ENCODE data around the gene MYLK2. TPM values are rescaled to one million over a fixed set of nuclear protein-coding genes. Genes with fewer than 3 reads are reported as not detected.

MYLK2 gene
- polyA plus RNA-seq, 1 donor (not counting 4 experiments of a cell fraction or from before 2014, with no cell fraction given), result 0.05 TPM

GRCh38 chr20:31821427-31821826, 2.3 kb downstream of the MYLK2 start:
- H3K27ac ChIP-seq (ENCODE audit: control insufficient read depth, insufficient read depth, low read length), result no peak overlapping the region
- H3K9me3 ChIP-seq (ENCODE audit: control insufficient read depth, low read depth, low read length), result no peaks in the 10 kb centered on the region
- H4K20me1 ChIP-seq (ENCODE audit: control insufficient read depth, extremely low read depth, insufficient read depth, low read length), result no peaks in the 10 kb centered on the region
- no peaks in the 10 kb centered on the region for H3K4me1 ChIP-seq (ENCODE audit: control insufficient read depth, extremely low read depth, insufficient read depth, low read length)
- dilution Hi-C loops (cut with MboI; ENCODE audit: extremely low pct_ligation_motif_present, low sequenced_read_pairs), result no loop called here
- no peak overlapping the region for H3K9ac ChIP-seq (ENCODE audit: control insufficient read depth, extremely low read depth, insufficient read depth, low read length)
- no peak overlapping the region for H2AFZ ChIP-seq (ENCODE audit: control insufficient read depth, low read length)
- no peak for DNase-seq (ENCODE audit: low read depth, low spot score)
- H3K79me2 ChIP-seq (ENCODE audit: control insufficient read depth, insufficient read depth, low read length), result no peaks in the 10 kb centered on the region
- H3K4me3 ChIP-seq (ENCODE audit: control insufficient read depth in 2 of 3, extremely low read depth in 1 of 3, insufficient read depth in 2 of 3, low read depth in 1 of 3, low read length in 3 of 3), result no peak overlapping the region
- H3K9me1 ChIP-seq (ENCODE audit: control insufficient read depth, extremely low read depth, insufficient read depth, low read length), result no peaks in the 10 kb centered on the region
- H3K4me2 ChIP-seq (ENCODE audit: control insufficient read depth, extremely low read depth, insufficient read depth, low read depth, low read length), result no peak overlapping the region
- no peak for FAIRE-seq
- no peaks in the 10 kb centered on the region for H3K36me3 ChIP-seq (ENCODE audit: control insufficient read depth in 2 of 2, extremely low read depth in 1 of 2, insufficient read depth in 2 of 2, low read length in 2 of 2)
- peaks cover 4% of the 10 kb centered on the region for H3K27me3 ChIP-seq (ENCODE audit: control insufficient read depth, extremely low read depth, insufficient read depth, low read length)
- no peak for TF ChIP-seq EZH2 (IDR thresholded peaks at IDR 0.05; ENCODE audit: low read length)
- TF ChIP-seq, protein P1, sequence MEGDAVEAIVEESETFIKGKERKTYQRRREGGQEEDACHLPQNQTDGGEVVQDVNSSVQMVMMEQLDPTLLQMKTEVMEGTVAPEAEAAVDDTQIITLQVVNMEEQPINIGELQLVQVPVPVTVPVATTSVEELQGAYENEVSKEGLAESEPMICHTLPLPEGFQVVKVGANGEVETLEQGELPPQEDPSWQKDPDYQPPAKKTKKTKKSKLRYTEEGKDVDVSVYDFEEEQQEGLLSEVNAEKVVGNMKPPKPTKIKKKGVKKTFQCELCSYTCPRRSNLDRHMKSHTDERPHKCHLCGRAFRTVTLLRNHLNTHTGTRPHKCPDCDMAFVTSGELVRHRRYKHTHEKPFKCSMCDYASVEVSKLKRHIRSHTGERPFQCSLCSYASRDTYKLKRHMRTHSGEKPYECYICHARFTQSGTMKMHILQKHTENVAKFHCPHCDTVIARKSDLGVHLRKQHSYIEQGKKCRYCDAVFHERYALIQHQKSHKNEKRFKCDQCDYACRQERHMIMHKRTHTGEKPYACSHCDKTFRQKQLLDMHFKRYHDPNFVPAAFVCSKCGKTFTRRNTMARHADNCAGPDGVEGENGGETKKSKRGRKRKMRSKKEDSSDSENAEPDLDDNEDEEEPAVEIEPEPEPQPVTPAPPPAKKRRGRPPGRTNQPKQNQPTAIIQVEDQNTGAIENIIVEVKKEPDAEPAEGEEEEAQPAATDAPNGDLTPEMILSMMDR (optimal IDR thresholded peaks at IDR 0.05 in 1 of 3, IDR thresholded peaks at IDR 0.05 in 1 of 3, conservative IDR thresholded peaks at IDR 0.05 in 1 of 3; ENCODE audit: extremely low read depth in 1 of 3, insufficient read depth in 2 of 3, low read length in 3 of 3), result no peak

DNA sequence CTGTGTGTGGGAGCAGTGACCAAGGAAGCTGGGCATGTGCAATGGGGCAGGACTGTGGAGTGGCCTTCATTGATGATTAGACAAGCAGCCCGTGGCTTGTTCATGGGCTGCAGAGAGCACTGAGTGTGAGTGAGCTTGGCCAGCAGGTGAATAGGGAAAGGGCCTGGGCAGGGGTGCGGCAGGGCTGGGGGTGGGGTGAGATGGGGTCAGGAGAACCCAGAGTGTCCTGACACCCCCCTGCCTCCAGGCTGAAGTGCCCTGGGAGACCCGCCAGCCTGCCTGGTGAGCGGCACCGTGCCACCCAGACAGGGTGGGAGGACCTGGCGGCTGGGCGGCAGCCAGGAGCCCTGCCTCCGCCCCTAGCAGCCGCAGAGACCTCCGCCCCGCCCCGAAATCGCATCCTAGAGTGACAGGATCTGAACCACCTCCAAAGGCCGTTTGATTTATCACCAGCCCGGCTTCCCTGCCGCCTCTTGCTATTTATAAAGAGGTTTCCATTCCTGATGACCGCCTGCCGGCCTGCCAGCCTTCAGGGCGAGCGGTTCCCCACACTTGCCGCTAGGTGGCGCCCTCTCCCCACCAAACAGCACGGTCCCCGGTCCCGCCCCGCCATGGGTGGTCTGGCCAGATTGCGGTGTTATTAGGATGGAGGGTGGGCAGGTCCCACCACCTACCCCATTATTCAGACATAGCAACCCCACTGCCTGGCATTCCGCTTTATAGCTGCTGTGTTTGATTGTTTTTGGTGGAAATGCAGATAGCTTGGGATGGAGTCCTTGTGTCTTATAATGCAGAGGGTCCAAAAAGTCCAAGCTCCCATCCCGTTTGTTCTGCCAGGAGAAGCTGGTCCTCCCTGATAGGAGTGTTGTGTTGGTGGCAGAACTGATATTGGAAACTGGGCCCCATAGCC, 3.5 kb downstream of the MYLK2 start:
- Histone ChIP-seq H3K4me2 (ENCODE audit: control insufficient read depth, extremely low read depth, insufficient read depth, low read depth, low read length) (peak overlapping the region; percentile 25), H4K20me1 (ENCODE audit: control insufficient read depth, extremely low read depth, insufficient read depth, low read length) (no peaks in the 10 kb centered on the region), H3K4me3 (ENCODE audit: control insufficient read depth in 2 of 3, extremely low read depth in 1 of 3, insufficient read depth in 2 of 3, low read depth in 1 of 3, low read length in 3 of 3) (no peak overlapping the region), H3K27ac (ENCODE audit: control insufficient read depth, insufficient read depth, low read length) (no peak overlapping the region), H3K27me3 (ENCODE audit: control insufficient read depth, extremely low read depth, insufficient read depth, low read length) (peaks cover 4% of the 10 kb centered on the region), H3K9ac (ENCODE audit: control insufficient read depth, extremely low read depth, insufficient read depth, low read length) (no peak overlapping the region), H2AFZ (ENCODE audit: control insufficient read depth, low read length) (no peak overlapping the region), H3K4me1 (ENCODE audit: control insufficient read depth, extremely low read depth, insufficient read depth, low read length) (no peaks in the 10 kb centered on the region), H3K36me3 (ENCODE audit: control insufficient read depth in 2 of 2, extremely low read depth in 1 of 2, insufficient read depth in 2 of 2, low read length in 2 of 2) (no peaks in the 10 kb centered on the region), H3K9me3 (ENCODE audit: control insufficient read depth, low read depth, low read length) (no peaks in the 10 kb centered on the region), H3K79me2 (ENCODE audit: control insufficient read depth, insufficient read depth, low read length) (no peaks in the 10 kb centered on the region), H3K9me1 (ENCODE audit: control insufficient read depth, extremely low read depth, insufficient read depth, low read length) (no peaks in the 10 kb centered on the region)
- no peak for FAIRE-seq
- TF ChIP-seq EZH2 (IDR thresholded peaks at IDR 0.05; ENCODE audit: low read length), result no peak
- TF ChIP-seq, protein P1 (optimal IDR thresholded peaks at IDR 0.05 in 1 of 3, IDR thresholded peaks at IDR 0.05 in 1 of 3, conservative IDR thresholded peaks at IDR 0.05 in 1 of 3; ENCODE audit: extremely low read depth in 1 of 3, insufficient read depth in 2 of 3, low read length in 3 of 3), result peak; percentile 83 to 99 (median 97)
- dilution Hi-C loops (cut with MboI; ENCODE audit: extremely low pct_ligation_motif_present, low sequenced_read_pairs), result no loop called here
- DNase-seq (ENCODE audit: low read depth, low spot score), result no peak

Measured in keratinocyte (primary cell).